Stimulated activated CD8-positive, alpha-beta memory T cell treated with anti-CD3 and anti-CD28 coated beads, Interleukin-7, amount 100 ng/mL, for 48 hours (primary cell): Measurements from ENCODE around the gene RPL37.
"Not testable (repeated sequence)": the region's sequence is repeated elsewhere in the genome, so short reads cannot be mapped to it uniquely, and the experiment has no call there.

Experiments
- DNase-seq, 2 donors: peaks; one replicate each; pipeline ENCODE4 v3.0.0-alpha.2; 2020; ENCODE audit warnings: low read depth in 1 of 2; ENCODE audit errors: extremely low read depth in 1 of 2

The RPL37 gene

DNA sequence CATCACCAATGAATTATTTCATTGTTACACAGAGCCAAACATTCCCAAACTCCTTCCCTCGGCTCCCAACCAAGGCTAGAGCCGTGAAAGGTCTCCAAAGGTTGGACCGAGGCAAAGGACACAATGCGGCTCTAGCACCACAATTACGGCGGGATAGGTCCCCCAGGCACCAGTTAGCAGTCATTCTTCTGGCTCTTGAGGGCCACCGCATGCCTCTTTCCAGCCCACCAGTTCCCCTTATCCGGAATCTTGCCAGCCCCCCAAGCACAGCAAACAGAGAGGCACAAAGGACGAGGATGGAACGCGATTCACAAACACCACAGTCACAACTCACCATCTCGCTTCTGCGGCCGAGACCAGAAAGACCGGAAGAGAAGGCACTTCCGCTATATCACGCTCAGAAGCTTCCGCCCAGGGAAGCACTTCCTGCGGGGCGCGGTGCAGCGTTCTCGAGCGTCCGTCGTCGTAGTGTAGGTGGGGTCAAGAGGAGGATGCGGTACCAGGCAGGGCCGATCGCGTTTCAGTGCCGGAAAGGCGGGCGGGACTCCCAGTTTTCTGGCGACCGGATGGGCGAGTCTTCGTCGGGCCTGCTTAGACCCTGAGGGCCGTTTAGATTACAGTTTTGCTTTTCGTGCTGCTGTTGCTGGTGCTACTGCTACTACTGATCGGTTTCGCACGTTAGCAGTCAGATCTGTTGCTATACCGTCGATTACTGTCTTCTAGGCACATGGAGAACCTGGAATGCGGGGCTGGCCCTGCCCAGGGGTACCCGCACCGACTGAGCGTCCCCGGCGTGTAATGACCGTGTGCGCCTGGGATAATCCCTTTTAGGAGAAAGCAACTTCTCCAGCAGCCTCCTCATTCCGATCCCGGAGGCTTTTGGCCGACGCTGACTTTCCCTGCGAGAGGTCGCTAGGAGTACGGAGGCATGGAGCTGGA, at the start of gene RPL37:
TSS of gene RPL37 (minus strand) at position 374 of the 939 bp plus-strand sequence. CDS start at position 337, 37 bp downstream.
- DNase-seq = peak; percentile 87 to 92

DNA sequence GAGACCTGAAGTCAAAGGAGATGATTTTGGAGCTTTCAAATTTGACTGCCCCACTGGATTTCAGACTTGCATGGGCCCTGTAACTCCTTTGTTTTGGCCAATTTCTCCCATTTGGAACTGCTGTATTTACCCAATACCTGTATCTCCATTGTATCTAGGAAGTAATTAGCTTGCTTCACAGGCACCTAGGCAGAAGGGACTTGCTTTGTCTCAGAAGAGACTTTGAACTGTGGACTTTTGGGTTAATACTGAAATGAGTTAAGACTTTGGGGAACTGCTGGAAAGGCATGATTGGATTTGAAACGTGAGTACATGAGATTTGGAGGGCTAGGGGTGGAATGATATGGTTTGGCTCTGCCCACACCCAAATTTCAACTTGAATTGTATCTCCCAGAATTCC, 48.0 kb upstream of the RPL37 start:
- not testable (repeated sequence) for DNase-seq

DNA sequence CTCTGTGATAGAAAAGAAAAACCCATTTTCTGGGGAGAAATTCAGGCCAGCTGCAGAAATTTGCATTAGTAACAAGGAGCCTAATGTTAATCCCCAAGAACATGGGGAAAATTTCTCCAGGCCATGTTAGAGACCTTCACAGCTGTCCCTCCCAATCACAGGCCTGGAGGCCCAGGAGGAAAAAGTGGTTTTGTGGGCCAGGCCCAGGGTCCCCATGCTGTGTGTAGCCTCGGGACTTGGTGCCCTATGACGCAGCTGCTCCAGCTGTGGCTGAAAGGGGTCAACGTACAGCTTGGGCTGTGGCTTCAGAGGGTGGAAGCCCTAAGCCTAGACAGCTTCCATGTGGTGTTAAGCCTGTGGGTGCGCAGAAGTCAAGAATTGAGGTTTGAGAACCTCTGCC, 47.3 kb upstream of the RPL37 start:
- DNase-seq = no peak

DNA sequence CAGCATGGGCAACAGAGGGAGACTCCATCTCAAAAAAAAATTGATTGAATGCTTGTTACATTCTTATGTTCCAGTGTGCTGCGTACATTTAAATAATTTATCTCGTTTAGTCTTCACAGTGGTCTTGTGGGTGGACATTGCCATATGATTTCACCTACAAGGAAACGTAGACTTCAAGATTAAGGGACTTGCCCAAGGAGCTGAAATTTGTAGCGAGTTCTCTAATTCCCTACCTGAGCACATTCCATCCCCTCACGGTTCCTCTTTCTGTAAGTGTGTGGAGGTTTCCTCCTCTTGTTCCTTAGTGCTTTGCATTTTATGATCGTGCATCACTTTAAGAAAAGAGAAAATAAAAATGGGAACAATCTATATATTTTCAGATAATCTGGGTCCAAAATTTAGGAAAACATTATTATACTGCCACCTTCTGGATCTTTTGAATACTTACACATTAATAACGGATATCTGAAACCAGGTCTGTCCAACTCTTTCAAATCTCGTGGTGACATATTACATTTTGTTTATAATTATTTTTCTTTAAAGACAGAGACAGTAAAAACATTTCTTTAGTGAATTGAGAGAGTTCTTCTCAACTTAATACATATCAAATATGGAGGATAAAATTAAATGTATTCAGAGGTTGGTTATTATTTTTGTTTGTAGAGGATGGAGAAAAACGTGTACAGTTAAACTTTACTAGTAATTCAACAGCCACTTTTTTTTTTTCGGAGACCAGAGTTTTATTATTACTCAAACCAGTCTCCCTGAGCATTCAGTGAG, 44.3 kb upstream of the RPL37 start:
- no peak for DNase-seq

DNA sequence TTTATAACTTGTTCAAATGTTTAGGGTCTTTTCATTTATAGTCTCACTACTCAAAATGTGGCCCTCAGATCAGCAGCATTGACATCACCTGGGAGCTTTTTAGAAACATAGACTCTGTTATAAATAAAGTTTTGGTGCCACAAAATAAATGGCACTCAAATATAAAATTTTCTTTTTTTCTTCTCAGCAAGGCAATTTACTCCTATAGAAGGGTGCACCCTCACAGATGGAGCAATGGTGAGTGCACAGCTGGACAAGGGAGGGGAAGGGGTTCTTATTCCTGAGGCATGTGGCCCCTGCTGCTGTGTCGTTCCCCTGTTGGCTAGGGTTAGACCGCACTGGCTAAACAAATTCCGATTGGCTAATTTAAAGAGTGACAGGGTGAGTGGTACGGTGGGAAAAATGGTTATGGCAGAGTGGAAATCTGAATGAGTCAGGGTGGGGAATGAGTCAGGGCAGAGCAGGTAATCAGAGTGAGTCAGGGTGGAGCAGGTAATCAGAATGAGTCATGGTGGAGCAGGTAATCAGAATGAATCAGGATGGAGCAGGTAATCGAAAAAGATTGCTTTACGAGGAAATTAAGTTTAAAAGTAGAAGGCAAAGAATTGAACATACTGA, 42.5 kb upstream of the RPL37 start:
- peak in 1 of 2 donors; percentile 2 for DNase-seq

DNA sequence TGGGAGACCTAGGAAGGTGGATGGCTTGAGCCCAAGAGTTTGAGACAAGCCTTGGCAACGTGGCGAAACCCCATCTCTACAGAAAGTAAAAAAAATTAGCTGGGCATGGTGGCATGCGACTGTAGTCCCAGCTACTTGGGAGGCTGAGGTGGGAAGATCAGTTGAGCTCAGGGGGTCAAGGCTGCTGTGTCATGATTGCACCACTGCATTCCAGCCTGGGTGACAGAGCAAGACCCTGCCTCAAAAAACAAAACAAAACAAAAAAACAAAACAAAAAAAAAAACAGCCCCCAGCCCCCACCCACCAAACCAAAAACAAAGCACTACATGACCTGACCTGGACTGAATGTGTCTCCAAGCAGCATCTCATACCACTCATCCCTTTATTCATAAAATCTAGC, 40.9 kb upstream of the RPL37 start:
- DNase-seq = no peak

DNA sequence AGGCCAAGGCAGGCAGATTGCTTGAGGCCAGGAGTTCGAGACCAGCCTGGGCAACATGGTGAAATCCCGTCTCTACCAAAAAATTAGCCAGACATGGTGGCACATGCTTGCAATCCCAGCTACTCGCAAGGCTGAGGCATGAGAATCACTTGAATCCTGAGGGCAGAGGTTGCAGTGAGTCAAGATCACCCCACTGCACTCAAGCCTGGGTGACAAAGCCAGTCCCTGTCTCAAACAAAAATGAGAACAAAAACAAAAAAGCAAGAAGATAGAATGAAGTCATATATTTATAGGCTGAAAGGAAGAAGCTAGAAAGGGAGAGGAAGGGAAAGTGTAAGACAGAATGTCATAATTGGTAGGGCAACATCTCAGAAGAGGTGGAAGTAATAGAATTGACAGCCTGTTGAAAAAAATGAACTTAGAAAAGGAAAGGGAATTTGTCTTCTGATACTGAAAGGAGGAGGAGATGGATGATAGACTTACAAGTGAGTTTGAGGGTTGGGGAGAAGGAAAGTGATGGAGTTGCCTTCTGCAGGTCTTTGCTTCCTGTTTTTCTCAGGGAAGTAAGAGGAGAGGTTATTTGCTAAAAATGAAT, 38.4 kb upstream of the RPL37 start:
- DNase-seq = no peak

DNA sequence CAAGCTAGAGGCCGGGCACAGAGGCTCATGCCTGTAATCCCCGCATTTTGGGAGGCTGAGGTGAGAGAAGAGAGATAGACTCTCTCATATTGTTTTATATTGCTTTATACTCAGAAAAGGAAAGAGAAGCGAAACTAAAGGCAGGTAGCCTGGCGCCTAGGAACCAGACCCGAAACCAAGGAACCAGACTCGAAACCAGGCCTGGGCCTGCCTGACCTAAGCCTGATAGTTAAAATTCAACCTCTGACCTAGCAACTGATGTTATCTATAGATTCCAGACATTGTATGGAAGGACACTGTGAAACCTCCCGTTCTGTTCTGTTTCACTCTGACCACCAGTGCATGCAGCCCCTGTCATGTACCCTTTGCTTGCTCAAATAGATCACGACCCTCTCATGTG, 37.2 kb upstream of the RPL37 start:
- DNase-seq = not testable (repeated sequence)

DNA sequence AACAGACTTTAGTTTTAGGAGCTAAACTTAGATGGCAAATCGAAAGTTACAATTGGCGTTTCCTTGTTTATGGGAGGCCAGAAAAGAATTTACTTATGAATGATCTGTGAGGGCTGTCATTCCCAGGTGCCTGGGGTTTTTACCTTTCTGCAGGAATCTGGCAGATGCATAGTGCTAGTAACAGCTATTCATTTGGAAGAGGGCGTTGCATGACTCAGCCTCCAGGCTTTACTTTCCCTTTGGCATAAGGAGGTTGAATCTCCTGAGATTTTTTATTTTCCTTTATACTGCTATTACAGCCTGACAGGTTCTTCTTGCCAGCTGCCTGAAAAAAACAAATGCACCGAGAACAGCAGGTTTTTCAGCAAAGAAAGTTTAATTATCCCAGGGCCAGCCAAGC, 36.2 kb upstream of the RPL37 start:
- DNase-seq = no peak

DNA sequence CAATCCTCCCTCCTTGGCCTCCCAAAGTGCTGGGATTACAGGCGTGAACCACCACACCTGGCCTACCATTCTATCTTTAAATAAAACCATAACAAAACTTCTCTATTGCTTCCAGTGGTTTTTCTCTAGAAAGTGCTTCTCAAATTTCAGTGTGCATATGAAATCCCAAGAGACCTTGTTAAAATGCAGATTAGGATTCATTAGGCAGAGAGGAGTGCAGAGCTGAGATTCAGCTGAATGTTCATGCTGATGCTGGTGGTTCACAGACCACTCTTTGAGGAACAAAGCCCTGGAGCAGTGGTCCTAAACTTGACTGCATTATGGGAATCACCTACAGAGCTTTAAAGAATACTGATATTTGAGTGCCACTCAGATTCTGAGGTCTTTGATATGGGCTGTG, 34.4 kb upstream of the RPL37 start:
- no peak for DNase-seq

DNA sequence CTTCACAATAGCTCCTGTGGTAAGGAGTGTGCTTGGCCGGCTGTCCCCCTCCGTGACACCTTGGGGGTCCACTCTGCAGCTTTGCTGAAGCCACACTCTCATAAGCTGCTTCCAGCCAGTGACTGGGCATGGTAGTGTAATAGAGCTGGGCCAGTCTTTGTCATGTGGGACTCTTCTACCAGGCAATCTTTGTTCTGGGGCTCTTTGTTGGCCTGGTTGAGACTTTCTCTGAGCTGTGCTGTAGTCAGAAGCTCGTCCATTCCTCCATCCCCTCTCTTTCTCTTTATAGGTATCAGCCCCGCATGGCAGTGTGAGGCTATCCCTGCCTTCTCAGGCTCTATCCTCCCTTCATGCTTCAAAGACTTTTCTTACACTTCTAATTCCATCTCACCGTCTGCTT, 31.8 kb upstream of the RPL37 start:
- no peak for DNase-seq

DNA sequence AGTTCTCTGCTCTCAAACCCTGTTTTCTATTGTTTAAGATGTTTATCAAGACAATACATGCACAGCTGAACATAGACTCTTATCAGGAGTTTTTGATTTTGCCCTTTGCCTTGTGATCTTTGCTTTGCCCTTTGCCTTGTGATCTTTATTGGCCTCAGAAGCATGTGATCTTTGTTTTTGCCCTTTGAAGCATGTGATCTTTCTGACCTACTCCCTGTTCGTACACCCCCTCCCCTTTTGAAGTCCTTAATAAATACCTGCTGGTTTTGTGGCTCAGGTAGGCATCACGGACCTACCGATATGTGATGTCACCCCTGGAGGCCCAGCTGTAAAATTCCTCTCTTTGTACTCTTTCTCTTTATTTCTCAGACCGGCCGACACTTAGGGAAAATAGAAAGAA, 30.0 kb upstream of the RPL37 start:
- not testable (repeated sequence) for DNase-seq

DNA sequence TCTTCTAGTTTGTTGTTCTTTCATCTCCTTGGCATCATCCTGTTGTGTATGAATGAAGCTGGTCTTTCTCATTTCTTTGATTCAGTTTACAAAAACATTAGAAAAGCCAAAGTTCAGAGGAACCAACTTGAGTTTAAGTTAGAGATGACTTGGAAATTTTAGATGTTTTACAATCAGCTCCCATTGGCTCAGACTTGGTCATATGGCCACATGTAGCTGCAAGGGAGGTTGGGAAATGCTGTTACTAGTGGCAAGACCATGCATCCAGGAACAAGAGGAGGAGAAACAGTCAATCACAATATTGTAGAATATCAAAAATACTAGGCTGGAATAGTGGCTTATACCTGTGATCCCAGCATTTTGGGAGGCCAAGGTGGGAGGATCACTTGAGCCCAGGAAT, 25.7 kb upstream of the RPL37 start:
- no peak for DNase-seq

DNA sequence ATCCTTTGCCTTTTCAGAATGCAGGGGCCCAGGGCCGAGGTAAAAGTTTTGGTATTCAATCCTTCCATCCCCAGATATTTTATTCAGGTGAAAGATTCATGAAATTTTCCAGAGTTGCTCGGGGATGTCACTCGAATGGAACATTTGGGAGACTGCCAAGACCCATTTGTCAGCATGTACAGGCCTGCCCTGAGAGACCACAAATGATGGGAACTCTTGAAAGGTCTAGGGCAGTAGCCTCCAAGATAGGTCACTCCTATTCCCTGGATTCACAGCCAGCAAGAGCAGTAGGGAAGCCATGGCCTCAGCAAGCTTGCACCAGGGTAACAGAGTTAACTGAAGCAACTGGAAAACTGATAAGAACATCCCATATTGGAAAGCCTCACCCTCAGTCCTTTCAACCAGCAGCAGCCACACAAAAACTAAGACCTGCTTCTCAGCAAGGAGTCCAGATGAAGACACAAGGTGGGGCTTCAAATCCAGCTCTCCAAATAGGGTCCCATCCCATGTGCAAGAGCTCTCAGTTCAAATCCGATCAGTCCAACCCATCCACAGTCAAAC, 18.7 kb upstream of the RPL37 start:
- no peak for DNase-seq

DNA sequence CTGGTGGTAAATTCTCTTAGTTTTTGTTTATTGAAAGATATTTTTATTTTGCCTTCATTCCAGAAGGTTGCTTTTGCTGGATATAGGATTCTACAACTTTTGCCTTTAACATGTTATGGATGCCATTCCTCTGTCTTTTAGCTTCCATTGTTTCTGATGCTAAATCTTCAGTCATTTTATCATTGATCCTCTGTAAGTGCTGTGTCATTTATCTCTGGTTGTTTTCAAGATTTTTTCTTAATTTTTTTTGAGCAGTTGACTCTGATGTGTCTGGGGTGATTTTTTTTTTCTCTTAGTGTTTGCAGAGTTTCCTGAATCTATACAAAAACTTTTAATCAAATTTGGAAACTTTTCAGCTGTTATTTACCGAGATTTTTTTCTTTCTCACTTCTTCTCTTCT, 12.5 kb upstream of the RPL37 start:
- DNase-seq = no peak

DNA sequence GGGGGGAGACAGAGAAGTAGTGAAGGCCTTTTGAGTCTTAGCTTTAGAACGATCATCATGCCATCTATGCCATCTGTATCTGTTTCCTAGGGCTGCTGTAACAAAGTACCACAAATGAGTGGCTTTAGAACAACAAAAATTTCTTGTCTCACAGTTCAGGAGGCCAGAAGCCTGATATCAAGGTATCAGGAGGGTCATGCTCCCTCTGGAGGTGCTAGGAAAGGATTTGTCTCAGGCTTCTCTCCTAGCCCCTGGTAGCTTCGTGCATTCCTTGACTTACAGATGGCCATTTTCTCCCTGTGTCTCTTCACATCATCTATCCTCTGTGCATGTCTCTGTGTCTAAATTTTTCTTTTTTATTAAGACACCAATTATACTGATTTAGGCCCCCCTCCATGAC, 11.3 kb upstream of the RPL37 start:
- no peak for DNase-seq

DNA sequence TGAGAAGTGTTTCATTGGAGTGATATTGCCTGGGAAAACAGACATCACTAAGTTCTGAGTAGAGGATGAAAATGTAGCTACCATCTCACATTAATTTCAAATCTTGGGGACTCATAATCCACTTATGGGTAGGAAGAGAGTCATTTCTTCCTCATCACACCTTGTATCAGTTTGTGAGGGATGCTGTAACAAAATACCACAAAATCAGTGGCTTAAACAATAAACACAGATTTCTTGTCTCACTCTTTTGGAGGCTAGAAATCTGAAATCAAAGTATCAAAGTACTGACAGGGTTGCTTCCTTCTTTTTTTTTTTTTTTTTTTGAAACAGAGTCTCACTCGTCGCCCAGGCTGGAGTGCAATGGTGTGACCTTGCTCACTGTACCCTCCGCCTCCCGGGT, 9.5 kb upstream of the RPL37 start:
- DNase-seq = no peak

DNA sequence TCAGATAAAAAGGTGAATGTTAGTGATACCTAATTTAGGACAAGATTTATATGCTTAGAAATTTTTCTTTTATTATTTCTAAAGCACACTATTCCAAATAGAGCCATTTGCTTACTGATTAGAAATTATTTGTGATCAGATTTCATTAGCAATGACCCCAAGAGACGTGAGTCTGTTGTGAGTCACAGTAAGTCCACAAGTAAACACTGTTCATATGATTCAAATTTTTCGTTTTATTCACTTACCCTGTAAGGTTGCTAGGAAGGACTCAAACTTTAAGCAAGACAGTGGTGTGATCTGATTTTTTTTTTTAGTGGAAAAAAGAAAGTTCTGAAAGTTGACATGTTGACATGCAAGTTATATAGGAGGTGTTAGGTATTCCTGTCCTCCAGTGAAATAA, 7.3 kb upstream of the RPL37 start:
- DNase-seq = no peak

DNA sequence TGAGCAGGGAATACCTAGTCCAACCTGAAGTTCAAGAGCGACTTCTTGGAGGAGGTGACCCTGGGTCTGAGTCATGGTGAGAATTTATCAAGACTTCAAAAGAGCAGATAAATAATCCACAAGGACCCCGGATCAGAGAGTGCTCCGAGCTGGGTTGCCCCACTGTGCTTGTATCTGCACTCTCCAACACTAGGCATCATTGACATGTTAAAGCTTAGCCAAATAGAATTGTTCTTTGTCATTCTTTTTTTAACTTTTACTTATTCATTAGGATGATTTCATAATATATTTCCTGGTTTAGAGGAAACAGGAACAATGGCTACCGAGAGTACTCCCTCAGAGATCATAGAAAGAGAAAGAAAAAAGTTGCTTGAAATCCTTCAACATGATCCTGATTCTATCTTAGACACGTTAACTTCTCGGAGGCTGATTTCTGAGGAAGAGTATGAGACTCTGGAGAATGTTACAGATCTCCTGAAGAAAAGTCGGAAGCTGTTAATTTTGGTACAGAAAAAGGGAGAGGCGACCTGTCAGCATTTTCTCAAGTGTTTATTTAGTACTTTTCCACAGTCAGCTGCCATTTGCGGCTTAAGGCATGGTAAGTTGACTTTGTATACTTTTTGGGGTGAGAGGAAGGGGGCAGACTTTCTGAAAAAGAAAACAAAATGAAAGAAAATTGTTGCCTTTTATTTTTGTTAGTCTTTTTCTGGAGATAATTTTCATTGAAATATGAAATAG, 6.2 kb upstream of the RPL37 start, which contains the start of gene CARD6:
TSS of gene CARD6 (plus strand) at position 300 of the 738 bp plus-strand sequence. CDS start at position 316, 16 bp downstream.
- DNase-seq = no peak

DNA sequence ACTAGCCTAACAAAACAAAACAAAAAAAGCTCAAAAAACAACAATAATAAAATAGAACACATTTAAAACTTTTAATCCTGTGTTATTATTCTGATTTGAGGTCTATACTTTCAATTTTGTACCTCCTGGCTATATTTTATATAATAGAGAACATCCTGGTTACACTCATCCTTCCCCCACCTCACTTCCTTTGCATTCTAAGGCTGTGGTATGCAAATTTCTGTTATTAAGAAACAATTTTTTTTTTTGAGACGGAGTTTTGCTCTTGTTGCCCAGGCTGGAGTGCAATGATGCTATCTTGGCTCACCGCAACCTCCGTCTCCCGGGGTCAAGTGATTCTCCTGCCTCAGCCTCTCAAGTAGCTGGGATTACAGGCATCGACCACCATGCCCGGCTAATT, 3.1 kb upstream of the RPL37 start:
- no peak for DNase-seq
